Endometrial microvascular endothelial cells (primary cell): ENCODE data around the gene MOB2. TPM values are rescaled to one million over a fixed set of nuclear protein-coding genes. Genes with fewer than 3 reads are reported as not detected.
"Not testable (repeated sequence)": the region's sequence is repeated elsewhere in the genome, so short reads cannot be mapped to it uniquely, and the experiment has no call there.

Experiments used
- in situ Hi-C: cut with HindIII; loops from 2 replicates; pipeline ENCODE4 v1.10.0; 2017; ENCODE audit warnings: low sequenced_read_pairs, low pct_unique_long_range_greater_than_20kb; ENCODE audit errors: inconsistent ontology term
- total RNA-seq: library from RNA; depleted of rRNA; stranded (reverse); fragments of >200 nt; gene quantifications from one replicate; pipeline ENCODE4 v1.2.3, GENCODE V29; 2015; ENCODE audit errors: inconsistent ontology term

Gene MOB2
- total RNA-seq, 1 donor from 2014 or later, result 20.7 TPM

DNA sequence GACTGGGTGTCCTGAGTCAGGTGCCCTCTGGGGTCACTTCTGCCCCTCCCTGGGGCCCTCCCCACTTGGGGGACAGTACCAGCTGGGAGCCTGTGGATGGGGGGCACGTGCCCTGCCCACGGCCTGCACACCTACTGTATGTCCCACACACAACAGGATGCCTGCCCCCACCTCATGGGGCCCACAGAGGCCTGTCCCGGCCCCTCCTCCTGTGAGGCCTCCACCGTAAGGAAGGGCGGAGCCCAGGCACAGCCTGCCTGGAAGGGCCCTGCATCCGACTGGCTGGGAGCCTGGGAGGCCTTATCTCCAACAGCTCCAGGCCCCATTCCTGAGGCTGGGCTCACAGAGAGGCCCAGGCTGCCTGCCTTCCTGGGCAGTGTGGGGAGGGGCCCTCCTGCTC is 49.1 kb downstream of the MOB2 start:
- in situ Hi-C loops, result no loop called here

DNA sequence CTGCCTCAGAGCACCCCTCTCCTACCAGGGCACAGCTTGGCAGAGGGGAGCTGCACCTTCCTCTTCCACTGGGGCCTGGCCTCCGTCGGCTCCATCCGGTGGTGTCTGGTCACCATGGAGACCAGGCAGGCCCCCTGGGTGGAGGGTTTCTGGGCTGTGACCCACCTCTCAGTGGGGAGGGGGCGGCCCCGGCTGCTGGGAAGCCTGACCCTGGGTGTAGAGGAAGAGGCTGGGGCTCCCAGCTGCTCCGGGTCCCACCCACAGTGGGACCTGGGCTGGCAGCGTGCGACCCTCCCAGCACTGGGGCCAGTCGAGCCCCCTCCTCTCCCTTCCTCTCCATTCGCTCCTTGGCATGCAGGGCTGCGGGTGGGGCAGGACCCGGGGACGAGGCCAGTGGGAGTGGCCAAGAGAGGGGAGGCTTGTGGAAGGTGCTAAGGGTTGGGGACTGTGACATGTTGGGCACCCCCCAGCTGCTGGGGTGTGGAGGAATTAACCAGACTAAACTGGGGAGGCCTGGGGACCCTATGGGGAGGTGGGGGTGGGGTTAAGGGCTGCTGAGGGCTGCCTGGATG is 50.0 kb downstream of the MOB2 start:
- in situ Hi-C loops, result no loop called here

- in situ Hi-C loops, result no loop called here
Measured at GRCh38 chr11:1435820-1436467, 50.6 kb downstream of the MOB2 start.

DNA sequence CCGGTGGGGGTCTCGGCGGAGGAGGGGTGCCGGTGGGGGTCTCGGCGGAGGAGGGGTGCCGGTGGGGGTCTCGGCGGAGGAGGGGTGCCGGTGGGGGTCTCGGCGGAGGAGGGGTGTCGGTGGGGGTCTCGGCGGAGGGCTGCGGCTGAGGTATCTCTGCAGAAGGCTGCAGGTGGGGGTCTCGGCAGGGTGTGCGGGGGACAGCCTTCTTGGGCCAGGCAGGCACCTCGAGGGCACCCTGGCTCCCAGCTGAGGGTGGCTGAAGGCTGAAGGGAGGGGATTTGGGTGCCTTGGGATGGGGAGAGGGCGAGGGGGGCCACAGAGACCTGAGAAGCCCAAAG is 51.1 kb downstream of the MOB2 start:
- in situ Hi-C loops, result not testable (repeated sequence)

GRCh38 chr11:1433977-1434640 is 52.5 kb downstream of the MOB2 start:
- in situ Hi-C loops, result no loop called here

- in situ Hi-C loops, result no loop called here
Measured at GRCh38 chr11:1433568-1433967, 53.0 kb downstream of the MOB2 start.

GRCh38 chr11:1428762-1429316 is 57.7 kb downstream of the MOB2 start:
- in situ Hi-C loops, result no loop called here

GRCh38 chr11:1425439-1425838 is 61.1 kb downstream of the MOB2 start:
- in situ Hi-C loops, result no loop called here

GRCh38 chr11:1425006-1425405 is 61.6 kb downstream of the MOB2 start:
- in situ Hi-C loops, result no loop called here

GRCh38 chr11:1423406-1423805 is 63.2 kb downstream of the MOB2 start:
- in situ Hi-C loops, result not testable (repeated sequence)

- in situ Hi-C loops, result no loop called here
Measured at GRCh38 chr11:1422981-1423380, 63.6 kb downstream of the MOB2 start.

- in situ Hi-C loops, result no loop called here
Measured at GRCh38 chr11:1422481-1422880, 64.1 kb downstream of the MOB2 start.

- in situ Hi-C loops, result no loop called here
Measured at GRCh38 chr11:1421291-1421690, 65.3 kb downstream of the MOB2 start.

- in situ Hi-C loops, result no loop called here
Measured at GRCh38 chr11:1419811-1420210, 66.8 kb downstream of the MOB2 start.

Other genes with a start within 250 kb of the MOB2 start
- gene TOLLIP, start 177.1 kb downstream of the MOB2 start, total RNA-seq, result 36.8 TPM
- not detected for gene BRSK2, start 96.8 kb downstream of the MOB2 start, total RNA-seq
- 11.0 TPM for gene DUSP8, start 85.5 kb upstream of the MOB2 start, total RNA-seq
- gene KRTAP5-1, start 98.5 kb upstream of the MOB2 start, total RNA-seq, result not detected
- not detected for gene KRTAP5-2, start 111.5 kb upstream of the MOB2 start, total RNA-seq
- not detected for gene KRTAP5-3, start 121.7 kb upstream of the MOB2 start, total RNA-seq
- gene KRTAP5-4, start 135.4 kb upstream of the MOB2 start, total RNA-seq, result not detected
- not detected for gene KRTAP5-5, start 143.0 kb upstream of the MOB2 start, total RNA-seq
- gene KRTAP5-6, start 210.4 kb upstream of the MOB2 start, total RNA-seq, result not detected